PFSK-1 (cell line): Measurements from ENCODE around the gene CIP2A.

Source experiments
- FOXP2 ChIP-seq: optimal IDR thresholded peaks from 2 replicates; pipeline ENCODE3; 2011; ENCODE audit warnings: borderline replicate concordance, control low read depth, inconsistent platforms; ENCODE audit not compliant: insufficient read depth; ENCODE audit errors: extremely low read length, extremely low read depth
- POLR2AphosphoS5 ChIP-seq: IDR thresholded peaks from 2 replicates; pipeline ENCODE4 v1.6.1; 2012; ENCODE audit warnings: low read depth, mild to moderate bottlenecking, control low read depth, low read length, moderate library complexity
- SIN3A ChIP-seq: IDR thresholded peaks from 2 replicates; pipeline ENCODE4 v1.6.1; 2012; ENCODE audit warnings: mild to moderate bottlenecking, low read length, moderate library complexity, borderline replicate concordance; ENCODE audit not compliant: insufficient read depth
- TAF1 ChIP-seq: IDR thresholded peaks from 2 replicates; pipeline ENCODE4 v1.6.1; 2012; ENCODE audit warnings: low read length, control low read depth, borderline replicate concordance; ENCODE audit not compliant: insufficient read depth
- TF ChIP-seq, protein P1 (sequence below), 2 experiments: IDR thresholded peaks; 2 replicates each; pipeline versions ENCODE4 v1.6.1 to v1.8.0; 2011 to 2012; ENCODE audit warnings: low read depth in 2 of 2, low read length in 2 of 2, control low read depth in 1 of 2, inconsistent platforms in 1 of 2, mild to moderate bottlenecking in 1 of 2, moderate library complexity in 1 of 2; ENCODE audit not compliant: insufficient read depth in 1 of 2

Gene CIP2A

DNA sequence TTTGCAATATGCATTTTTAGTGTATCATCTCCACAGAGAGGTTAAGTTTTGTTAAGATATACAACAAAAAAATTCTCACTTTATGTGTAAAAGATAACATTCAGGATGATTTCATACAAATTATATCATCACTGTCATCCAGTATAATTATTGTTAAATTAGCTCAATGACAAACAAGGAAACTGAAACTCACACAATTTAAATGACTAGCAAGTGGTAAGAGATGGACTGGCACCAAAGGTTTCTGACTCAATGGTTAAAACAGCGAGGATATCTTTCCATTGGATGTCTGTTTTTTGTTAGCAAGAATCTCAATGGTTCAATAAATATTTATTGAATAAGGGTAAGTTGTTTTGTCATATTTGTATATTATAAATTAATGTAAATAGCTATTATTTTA is 22.6 kb downstream of the CIP2A start:
- no peak for TF ChIP-seq TAF1
- TF ChIP-seq SIN3A, result no peak
- TF ChIP-seq POLR2AphosphoS5, result no peak
- TF ChIP-seq FOXP2, result no peak
- TF ChIP-seq, protein P1, sequence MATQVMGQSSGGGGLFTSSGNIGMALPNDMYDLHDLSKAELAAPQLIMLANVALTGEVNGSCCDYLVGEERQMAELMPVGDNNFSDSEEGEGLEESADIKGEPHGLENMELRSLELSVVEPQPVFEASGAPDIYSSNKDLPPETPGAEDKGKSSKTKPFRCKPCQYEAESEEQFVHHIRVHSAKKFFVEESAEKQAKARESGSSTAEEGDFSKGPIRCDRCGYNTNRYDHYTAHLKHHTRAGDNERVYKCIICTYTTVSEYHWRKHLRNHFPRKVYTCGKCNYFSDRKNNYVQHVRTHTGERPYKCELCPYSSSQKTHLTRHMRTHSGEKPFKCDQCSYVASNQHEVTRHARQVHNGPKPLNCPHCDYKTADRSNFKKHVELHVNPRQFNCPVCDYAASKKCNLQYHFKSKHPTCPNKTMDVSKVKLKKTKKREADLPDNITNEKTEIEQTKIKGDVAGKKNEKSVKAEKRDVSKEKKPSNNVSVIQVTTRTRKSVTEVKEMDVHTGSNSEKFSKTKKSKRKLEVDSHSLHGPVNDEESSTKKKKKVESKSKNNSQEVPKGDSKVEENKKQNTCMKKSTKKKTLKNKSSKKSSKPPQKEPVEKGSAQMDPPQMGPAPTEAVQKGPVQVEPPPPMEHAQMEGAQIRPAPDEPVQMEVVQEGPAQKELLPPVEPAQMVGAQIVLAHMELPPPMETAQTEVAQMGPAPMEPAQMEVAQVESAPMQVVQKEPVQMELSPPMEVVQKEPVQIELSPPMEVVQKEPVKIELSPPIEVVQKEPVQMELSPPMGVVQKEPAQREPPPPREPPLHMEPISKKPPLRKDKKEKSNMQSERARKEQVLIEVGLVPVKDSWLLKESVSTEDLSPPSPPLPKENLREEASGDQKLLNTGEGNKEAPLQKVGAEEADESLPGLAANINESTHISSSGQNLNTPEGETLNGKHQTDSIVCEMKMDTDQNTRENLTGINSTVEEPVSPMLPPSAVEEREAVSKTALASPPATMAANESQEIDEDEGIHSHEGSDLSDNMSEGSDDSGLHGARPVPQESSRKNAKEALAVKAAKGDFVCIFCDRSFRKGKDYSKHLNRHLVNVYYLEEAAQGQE (IDR thresholded peaks at IDR 0.05; ENCODE audit: insufficient read depth in 1 of 2, low read depth in 2 of 2, low read length in 2 of 2), result no peak

DNA sequence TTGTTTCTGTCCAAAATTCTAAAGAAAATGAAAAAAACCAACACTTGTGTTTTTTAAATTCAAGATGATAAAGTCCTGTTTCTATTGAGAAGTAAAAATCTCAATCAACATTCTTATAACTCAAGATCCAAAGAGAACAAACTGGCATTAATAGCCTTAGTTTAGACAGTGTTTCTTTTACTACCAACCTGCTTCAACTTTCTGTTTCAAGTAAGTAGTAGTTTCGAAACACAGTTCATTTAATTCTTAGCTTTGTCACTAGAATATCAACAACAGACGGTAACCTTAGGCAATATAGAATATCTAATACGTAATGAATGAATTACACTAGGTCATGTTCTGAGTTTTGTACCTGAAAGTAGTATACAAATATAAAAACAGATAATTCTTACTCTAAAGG is 23.7 kb downstream of the CIP2A start:
- TF ChIP-seq TAF1, result no peak
- no peak for TF ChIP-seq POLR2AphosphoS5
- no peak for TF ChIP-seq SIN3A
- no peak for TF ChIP-seq FOXP2

DNA sequence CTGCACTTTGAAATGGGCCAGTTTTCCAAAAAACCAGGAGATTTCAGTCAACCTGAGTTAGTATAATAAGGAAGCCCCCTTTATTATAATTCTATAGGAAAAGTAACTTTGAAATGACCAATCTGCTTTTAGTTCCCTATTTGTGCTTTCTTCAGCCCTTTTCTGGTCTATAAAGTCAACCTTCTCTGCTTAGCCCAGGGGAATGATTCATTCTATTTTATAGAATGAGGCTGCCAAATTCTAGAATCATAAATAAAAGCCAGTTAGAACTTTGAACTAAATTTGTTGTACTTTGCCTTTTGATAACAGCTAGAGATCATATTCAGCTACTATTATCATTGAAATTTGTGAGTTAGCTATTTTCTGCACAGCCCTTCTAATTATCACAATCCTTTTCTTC is 24.7 kb downstream of the CIP2A start:
- no peak for TF ChIP-seq FOXP2
- TF ChIP-seq POLR2AphosphoS5, result no peak
- TF ChIP-seq, protein P1 (IDR thresholded peaks at IDR 0.05; ENCODE audit: insufficient read depth in 1 of 2, low read depth in 2 of 2, low read length in 2 of 2), result no peak
- TF ChIP-seq SIN3A, result no peak
- TF ChIP-seq TAF1, result no peak

DNA sequence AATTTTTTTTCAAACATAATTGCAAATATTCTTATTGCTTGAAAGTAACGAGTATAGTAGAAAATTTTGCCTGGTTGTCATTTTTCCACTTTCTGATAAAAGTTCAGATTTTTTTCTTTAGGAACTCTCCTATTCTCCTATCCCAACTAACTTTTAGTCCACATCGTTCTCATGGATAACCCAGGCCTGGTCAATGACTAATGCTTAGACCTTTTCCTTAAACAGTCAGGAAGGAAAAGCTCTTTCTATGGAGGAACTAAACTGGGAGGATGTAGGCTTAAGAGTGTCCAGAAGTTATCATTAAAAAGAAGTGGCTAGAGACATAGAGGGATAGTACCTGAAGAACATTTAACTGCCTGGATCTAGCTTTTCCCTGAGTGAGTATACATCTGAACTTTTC is 26.7 kb downstream of the CIP2A start:
- TF ChIP-seq SIN3A (no peak), TAF1 (no peak), POLR2AphosphoS5 (no peak), FOXP2 (no peak)
- TF ChIP-seq, protein P1 (IDR thresholded peaks at IDR 0.05; ENCODE audit: insufficient read depth in 1 of 2, low read depth in 2 of 2, low read length in 2 of 2), result no peak

DNA sequence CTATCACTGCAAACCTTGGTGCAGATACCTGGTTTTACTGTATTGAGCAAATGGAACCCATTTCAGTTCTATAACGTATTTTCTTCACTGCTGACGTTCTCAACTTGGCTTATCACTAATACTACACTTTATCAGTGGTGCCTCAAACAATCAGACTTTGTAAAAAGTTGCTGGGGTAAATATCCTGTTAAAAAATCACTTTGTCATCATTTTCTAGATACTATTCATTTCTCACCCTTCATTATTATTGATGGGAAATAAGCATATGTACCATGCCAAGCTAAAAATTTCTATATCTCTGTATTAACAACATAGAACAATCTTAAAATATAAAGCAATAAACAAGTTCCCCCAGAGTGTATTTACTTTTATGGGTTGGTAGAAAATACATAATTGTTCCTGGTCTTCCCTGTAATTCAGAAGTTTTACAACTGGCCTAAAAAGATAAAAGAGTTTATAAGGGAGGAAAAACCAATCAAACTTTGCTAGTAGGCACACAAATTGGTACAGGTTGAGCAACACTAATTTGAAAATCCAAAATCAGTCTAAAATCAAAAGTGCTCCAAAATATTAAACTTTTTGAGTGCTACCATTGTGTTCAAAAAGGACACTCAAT is 33.2 kb downstream of the CIP2A start:
- TF ChIP-seq FOXP2 (no peak), TAF1 (no peak), POLR2AphosphoS5 (no peak), SIN3A (no peak)
- TF ChIP-seq, protein P1 (IDR thresholded peaks at IDR 0.05; ENCODE audit: insufficient read depth in 1 of 2, low read depth in 2 of 2, low read length in 2 of 2), result no peak
